Astrocyte of the cerebellum (primary cell): ENCODE data around the gene KLF15.

ENCODE experiments used
- DNase-seq: peaks from one replicate; pipeline ENCODE4 v3.0.0-alpha.2; 2011; ENCODE audit warnings: low read depth
- H3K4me3 ChIP-seq: 2 replicates; pipeline ENCODE4 v1.5.1; 2011; ENCODE audit warnings: mild to moderate bottlenecking, low read depth, low read length, moderate library complexity
- CTCF ChIP-seq: IDR thresholded peaks from 2 replicates; pipeline ENCODE4 v1.5.1; 2012; ENCODE audit warnings: low read length, low read depth, moderate library complexity, mild to moderate bottlenecking; ENCODE audit errors: missing control alignments
- in situ Hi-C: cut with HindIII; loops from 2 replicates; pipeline ENCODE4 v1.10.0; 2017; ENCODE audit warnings: low sequenced_read_pairs

The KLF15 gene

DNA sequence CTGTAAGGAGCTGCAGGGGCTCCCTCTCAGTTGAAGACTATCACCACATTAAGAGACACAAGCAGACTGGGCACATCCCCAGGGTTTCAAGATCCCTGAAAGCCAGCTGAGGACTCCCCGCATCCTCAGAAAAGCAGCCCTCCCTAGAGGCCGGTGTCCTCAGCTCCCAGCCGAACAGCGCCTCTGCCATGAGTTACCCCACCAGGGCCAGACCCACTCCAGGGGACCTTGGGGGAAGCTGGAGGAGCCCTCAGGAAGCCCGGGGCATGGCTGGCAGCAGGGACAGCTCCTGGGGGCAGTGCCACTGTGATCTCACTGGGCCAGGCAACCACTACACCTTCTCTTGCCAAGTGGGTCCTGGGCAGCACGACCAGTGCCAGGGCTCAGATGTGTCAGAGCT lies 8.1 kb downstream of the KLF15 start:
- TF ChIP-seq CTCF, result no peak
- in situ Hi-C loops, result no loop called here
- H3K4me3 ChIP-seq, result no peak overlapping the region
- DNase-seq, result no peak

DNA sequence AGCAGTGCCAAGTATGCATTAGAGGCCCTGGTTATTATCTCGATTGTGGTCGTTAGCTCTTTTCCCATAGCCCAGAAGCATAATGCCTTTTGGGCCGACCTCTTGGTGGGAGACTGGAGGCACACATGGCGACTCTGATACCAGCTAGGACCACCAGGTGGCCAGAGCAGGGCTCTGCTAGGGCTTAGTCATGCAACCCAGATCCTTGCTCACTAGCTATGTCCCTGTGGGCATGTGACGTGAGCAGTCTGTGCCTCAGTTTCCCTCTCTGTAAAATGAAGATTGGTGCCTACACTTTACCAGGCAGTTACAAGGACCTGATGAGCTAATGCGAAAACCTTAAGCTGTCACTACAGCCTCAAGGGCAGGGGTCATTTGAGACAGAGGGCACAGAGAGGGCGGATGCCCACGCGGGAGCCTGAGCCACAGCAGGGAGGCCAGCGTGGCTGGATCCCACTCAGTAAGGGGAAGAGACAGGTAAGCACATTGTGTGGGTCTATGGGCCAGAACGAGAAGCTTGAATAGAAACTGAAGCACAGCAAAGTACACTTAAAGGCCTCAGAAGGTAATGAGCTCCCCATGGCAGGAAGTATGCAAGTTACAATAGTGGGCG lies 8.8 kb downstream of the KLF15 start:
- no peak overlapping the region for H3K4me3 ChIP-seq
- no peak for DNase-seq
- in situ Hi-C loops, result no loop called here
- peak; percentile 22 for TF ChIP-seq CTCF

DNA sequence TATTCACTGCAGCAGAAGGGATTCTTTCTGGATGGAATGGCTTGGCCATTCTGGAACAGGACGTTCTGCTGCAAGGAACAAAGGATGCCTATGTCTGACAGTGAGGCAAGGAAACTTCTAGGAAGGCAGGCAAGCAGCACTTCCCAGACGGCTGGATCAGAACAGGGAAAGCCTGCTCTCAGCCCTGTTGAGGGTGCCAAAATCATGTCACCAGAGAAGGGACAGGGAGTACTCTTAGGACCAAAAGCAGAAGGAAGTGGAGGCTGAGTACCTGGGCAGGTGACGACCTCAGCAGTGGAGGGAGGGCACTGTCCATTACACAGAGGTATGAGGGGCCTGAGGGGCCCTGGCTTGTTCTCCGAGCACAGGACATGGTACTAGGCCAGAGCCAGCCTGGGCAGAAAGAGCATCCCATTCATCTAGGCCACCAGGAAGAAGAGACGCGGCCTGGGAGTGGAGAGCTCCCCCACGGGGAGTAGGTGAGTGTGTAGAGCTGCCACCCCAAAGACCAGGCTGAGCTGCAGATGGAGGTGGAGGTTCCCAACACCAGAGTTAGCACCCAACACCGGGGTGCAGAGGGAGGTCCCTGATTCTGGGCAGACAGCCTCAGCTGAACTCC lies 9.6 kb downstream of the KLF15 start:
- TF ChIP-seq CTCF, result no peak
- no peak overlapping the region for H3K4me3 ChIP-seq
- in situ Hi-C loops, result no loop called here
- no peak for DNase-seq

GRCh38 chr3:126346466-126346865 lies 10.7 kb downstream of the KLF15 start:
- TF ChIP-seq CTCF, result no peak
- H3K4me3 ChIP-seq, result no peak overlapping the region
- in situ Hi-C loops, result no loop called here
- DNase-seq, result no peak

DNA sequence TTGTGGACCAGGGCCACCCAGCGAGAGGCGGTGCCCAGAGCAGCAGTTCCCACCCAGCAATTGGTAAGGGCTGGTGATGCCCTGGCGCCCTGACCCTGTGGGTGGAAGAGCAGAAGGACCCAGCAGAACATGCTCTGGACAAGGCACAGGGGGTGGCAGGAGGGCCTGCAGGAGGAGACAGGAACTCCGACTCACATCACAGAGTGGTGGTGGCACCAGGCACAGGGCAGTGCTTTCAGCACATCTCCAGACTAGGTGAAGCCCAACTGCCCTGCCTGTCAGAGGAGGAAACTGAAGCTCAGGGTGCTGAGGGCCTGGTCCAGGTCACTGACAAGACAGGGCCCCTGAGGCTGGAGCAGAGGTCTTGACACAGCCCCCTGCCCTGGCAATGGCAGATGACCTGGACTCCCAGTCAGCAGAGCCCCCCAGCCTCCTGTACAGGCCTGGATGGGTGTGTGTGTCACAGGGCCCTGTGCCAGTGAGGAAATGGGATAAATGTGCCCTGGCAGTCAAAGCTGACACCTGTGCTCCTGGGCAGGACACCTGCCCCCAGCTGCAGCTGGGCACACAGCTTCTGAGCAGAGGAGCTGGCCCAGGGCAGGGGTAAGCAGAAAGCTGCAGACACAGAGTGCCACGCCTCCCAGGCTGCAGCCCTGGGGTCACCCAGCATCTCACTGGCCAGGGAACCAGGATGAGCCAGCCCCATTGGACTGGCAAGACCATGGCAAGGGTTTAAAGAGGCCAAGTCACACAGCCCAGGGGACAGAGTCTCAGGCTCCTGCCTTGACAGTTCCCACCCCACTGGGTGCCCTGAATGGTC lies 11.4 kb downstream of the KLF15 start:
- TF ChIP-seq CTCF, result no peak
- in situ Hi-C loops, result no loop called here
- no peak overlapping the region for H3K4me3 ChIP-seq
- DNase-seq, result no peak

DNA sequence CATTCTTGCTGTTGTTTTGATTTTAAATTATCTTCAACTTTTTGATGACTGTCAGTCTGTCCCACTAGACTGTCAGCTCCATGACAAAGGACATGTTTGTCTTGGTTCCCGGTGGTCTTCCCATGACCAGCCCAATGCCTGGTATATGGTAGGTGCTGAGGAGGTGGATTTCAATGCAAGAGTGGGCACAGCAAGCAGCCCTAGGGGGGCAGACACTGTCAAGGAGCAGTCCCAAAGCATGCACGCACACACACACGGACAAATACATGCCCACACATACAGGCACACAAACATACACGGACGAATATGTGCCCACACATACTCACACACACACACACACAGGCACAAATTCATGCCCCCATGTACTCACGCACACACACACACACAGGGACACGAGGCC lies 12.0 kb downstream of the KLF15 start:
- no peak overlapping the region for H3K4me3 ChIP-seq
- no peak for DNase-seq
- TF ChIP-seq CTCF, result no peak
- in situ Hi-C loops, result no loop called here
